Measurements from ENCODE around the gene TMEM52. TPM values are rescaled to one million over a fixed set of nuclear protein-coding genes. Genes with fewer than 3 reads are reported as not detected.

The TMEM52 gene
- polyA plus RNA-seq, 1 donor from 2014 or later, result 0.89 TPM

DNA sequence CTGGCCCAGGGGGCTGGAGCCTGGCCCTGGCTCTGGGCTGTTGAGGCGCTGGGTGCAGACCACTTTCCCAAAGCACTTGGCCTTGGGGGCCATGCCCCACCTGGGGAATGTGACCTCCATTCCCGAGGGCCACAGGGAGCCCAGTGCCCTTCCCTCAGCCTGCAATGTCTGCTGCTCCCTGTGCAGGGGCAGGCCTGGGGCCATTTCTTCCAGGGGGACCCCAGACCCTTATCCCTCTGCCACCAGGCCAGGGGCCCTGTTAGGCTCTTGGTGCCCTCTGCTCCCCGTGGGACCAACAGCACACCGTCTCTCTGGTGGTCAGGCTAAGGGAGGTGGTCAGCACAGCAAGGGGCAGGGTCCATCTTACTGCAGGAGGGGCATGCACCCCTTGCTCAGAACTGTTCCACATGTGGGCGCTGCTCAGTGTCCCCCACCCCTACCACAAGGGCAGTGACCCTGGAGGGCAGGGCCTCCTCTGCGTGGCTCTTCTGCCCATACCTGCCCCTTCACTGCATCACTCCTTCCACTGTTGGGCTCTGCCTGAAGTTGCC lies 1.1 kb upstream of the TMEM52 start:
- H2AFZ ChIP-seq (ENCODE audit: low read depth, low read length), result no peak overlapping the region
- no peaks in the 10 kb centered on the region for H3K79me2 ChIP-seq (replicated peaks; ENCODE audit: insufficient read depth, low read length)
- no peaks in the 10 kb centered on the region for H3F3A ChIP-seq (ENCODE audit: insufficient read depth, low read length, poor library complexity, severe bottlenecking)
- no peaks in the 10 kb centered on the region for H3K9me2 ChIP-seq (ENCODE audit: insufficient read depth, low read length)
- H3K4me3 ChIP-seq (ENCODE audit: low read length), result no peak overlapping the region
- H3K9me3 ChIP-seq (ENCODE audit: low read length), result no peaks in the 10 kb centered on the region
- no peaks in the 10 kb centered on the region for H4K20me1 ChIP-seq (ENCODE audit: insufficient read depth)
- H3K36me3 ChIP-seq (ENCODE audit: insufficient read depth, low read length), result no peaks in the 10 kb centered on the region
- H3K4me2 ChIP-seq (ENCODE audit: low read length), result no peak overlapping the region
- no peak for TF ChIP-seq RAD21 (conservative IDR thresholded peaks at IDR 0.05)
- H3K9ac ChIP-seq (ENCODE audit: low read length), result no peak overlapping the region
- H3K27ac ChIP-seq (ENCODE audit: low read length), result no peak overlapping the region
- H3K27me3 ChIP-seq (ENCODE audit: insufficient read depth, low read depth, low read length), result peaks cover 11% of the 10 kb centered on the region

- Histone ChIP-seq H3K9ac (ENCODE audit: low read length) (no peak overlapping the region), H3K9me3 (ENCODE audit: low read length) (no peaks in the 10 kb centered on the region), H3K79me2 (replicated peaks; ENCODE audit: insufficient read depth, low read length) (no peaks in the 10 kb centered on the region), H3K36me3 (ENCODE audit: insufficient read depth, low read length) (no peaks in the 10 kb centered on the region), H3K27ac (ENCODE audit: low read length) (no peak overlapping the region), H4K20me1 (ENCODE audit: insufficient read depth) (no peaks in the 10 kb centered on the region), H3K4me2 (ENCODE audit: low read length) (no peak overlapping the region), H2AFZ (ENCODE audit: low read depth, low read length) (no peak overlapping the region), H3K4me3 (ENCODE audit: low read length) (peak overlapping the region; percentile 68), H3K9me2 (ENCODE audit: insufficient read depth, low read length) (no peaks in the 10 kb centered on the region), H3F3A (ENCODE audit: insufficient read depth, low read length, poor library complexity, severe bottlenecking) (no peaks in the 10 kb centered on the region), H3K27me3 (ENCODE audit: insufficient read depth, low read depth, low read length) (peaks cover 11% of the 10 kb centered on the region)
- TF ChIP-seq RAD21 (conservative IDR thresholded peaks at IDR 0.05), result no peak
- peak; percentile 15 for TF ChIP-seq MXI1 (conservative IDR thresholded peaks at IDR 0.05; ENCODE audit: poor library complexity, severe bottlenecking)
These were observed 401 bp upstream of the TMEM52 start for GRCh38 chr1:1919304-1920056.

DNA sequence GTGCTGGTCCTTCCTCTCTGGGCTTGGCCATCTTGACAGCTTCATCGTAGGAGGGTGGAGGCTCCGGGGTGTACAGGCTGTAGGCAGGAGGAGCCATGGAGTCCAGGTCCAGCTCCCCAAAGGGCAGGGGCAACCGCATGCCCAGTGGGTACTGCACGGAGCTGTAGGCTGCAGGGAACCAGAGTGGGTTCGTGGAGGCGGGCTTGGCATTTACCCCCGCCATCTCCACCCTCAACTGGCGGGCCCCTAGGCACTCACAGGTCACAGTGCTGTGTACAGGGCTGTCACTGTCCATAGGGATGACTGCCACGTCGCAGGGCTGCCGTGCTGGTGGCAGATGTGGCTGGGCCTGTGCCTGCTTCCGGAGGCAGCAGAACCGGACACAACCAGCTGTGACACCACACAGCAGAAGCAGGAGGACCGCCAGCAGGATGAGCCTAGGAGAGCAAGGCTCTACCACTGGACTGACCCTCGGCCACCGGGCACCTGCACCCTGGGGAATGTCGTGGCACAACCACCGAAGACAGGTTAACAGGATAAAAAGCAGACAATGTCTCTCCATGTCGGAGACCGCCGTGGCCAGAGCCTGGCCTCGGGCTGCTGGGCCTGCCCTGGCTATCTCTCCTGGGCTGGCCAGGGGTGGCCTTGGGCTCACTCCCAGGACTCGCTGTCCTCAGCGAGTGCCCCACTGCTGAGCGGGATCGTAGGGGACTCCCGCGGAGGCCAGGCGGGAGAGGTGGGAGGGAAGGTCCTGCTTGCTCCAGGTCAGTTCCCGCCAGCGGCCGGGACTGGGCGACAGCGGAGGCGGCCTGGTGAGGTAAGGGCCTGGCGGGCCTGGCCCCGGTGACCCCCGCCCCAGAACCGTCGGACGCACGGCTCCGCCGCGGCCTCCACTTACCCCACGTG lies 831 bp downstream of the TMEM52 start:
- Histone ChIP-seq H3K27me3 (ENCODE audit: insufficient read depth, low read depth, low read length) (peaks cover 11% of the 10 kb centered on the region), H3K4me3 (ENCODE audit: low read length) (peak overlapping the region; percentile 68), H3K9me3 (ENCODE audit: low read length) (no peaks in the 10 kb centered on the region), H3K9me2 (ENCODE audit: insufficient read depth, low read length) (no peaks in the 10 kb centered on the region), H4K20me1 (ENCODE audit: insufficient read depth) (no peaks in the 10 kb centered on the region), H3K4me2 (ENCODE audit: low read length) (peak overlapping the region; percentile 25), H2AFZ (ENCODE audit: low read depth, low read length) (no peak overlapping the region), H3K9ac (ENCODE audit: low read length) (peak overlapping the region; percentile 26), H3F3A (ENCODE audit: insufficient read depth, low read length, poor library complexity, severe bottlenecking) (no peaks in the 10 kb centered on the region), H3K79me2 (replicated peaks; ENCODE audit: insufficient read depth, low read length) (no peaks in the 10 kb centered on the region), H3K27ac (ENCODE audit: low read length) (no peak overlapping the region), H3K36me3 (ENCODE audit: insufficient read depth, low read length) (no peaks in the 10 kb centered on the region)
- TF ChIP-seq MXI1 (conservative IDR thresholded peaks at IDR 0.05; ENCODE audit: poor library complexity, severe bottlenecking), result no peak
- TF ChIP-seq, protein P1, sequence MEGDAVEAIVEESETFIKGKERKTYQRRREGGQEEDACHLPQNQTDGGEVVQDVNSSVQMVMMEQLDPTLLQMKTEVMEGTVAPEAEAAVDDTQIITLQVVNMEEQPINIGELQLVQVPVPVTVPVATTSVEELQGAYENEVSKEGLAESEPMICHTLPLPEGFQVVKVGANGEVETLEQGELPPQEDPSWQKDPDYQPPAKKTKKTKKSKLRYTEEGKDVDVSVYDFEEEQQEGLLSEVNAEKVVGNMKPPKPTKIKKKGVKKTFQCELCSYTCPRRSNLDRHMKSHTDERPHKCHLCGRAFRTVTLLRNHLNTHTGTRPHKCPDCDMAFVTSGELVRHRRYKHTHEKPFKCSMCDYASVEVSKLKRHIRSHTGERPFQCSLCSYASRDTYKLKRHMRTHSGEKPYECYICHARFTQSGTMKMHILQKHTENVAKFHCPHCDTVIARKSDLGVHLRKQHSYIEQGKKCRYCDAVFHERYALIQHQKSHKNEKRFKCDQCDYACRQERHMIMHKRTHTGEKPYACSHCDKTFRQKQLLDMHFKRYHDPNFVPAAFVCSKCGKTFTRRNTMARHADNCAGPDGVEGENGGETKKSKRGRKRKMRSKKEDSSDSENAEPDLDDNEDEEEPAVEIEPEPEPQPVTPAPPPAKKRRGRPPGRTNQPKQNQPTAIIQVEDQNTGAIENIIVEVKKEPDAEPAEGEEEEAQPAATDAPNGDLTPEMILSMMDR (IDR thresholded peaks at IDR 0.05; ENCODE audit: poor library complexity, severe bottlenecking), result no peak
